ENCODE data around the gene SEC14L2. TPM values are rescaled to one million over a fixed set of nuclear protein-coding genes. Genes with fewer than 3 reads are reported as not detected.

The SEC14L2 gene
- total and polyA plus RNA-seq, 2 of the 8 experiments (the other 6 are each of a cell fraction or from before 2014, with no cell fraction given) = 2.8 to 3.2 TPM

DNA sequence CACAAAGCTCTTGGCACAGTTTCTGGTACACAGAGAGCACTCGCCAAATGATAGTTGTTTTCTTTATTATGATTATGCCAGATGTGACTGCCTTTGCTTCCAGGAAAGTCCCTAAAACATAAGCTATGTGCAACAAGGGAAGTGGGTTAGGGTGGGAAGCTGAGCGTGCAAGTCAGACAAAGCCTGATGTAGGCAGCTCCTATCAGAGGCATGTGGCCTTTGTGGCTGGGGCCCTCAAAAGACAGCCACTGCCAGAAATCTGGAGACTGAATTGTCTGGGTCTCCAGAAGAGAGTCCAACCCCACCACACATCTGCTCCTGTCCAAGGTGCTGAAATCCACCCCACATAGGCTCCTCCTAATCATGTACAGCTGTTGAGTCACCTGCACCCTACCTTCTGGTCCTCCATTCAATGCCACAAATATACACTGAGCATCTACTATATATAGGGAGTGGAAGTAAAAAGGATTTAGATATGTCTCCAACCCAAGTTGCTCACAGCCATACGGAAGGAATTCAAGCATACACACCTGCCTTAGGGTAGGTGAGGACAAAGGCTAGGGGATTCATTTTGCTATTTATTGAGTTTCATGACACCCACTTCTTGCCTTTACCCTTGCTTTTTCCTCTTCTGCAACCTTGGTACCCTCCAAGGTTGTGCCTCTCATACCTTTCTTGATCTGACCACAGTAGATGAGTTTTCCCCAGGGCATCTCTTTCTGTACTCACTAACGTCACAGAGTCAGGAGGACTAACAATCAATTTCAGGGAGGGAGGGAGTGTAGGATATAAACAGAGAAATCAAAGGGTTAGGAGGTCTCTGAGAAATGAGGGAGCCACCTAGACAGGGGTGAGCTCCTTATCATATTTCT lies 62.6 kb downstream of the SEC14L2 start:
- no peak overlapping the region for H3K4me2 ChIP-seq (ENCODE audit: insufficient read depth in 1 of 2, low read depth in 2 of 2, low read length in 2 of 2)
- no peak overlapping the region for H2BK5ac ChIP-seq (ENCODE audit: low read depth, low read length)
- H3K27ac ChIP-seq (ENCODE audit: low read depth, low read length) = no peak overlapping the region
- 84% methylated on average over 4 of the region's 4 CpGs; no CpG with 5 or more reads in 1 of the 2 experiments for WGBS, 2 experiments (ENCODE audit: extremely low coverage in 1 of 2, insufficient coverage in 1 of 2, insufficient read length in 1 of 2, insufficient replicate concordance in 2 of 2, low coverage in 1 of 2, low lambda C conversion rate in 2 of 2, missing lambda C conversion rate in 1 of 2)
- no peak overlapping the region for H2BK120ac ChIP-seq (replicated peaks; ENCODE audit: low read depth, low read length)
- H3K4ac ChIP-seq (replicated peaks; ENCODE audit: insufficient read length, low read depth, low read length) = no peak overlapping the region
- H3K9me3 ChIP-seq (ENCODE audit: insufficient read depth in 2 of 2, low read depth in 1 of 2, low read length in 1 of 2) = no peaks in the 10 kb centered on the region
- no peak overlapping the region for H2BK15ac ChIP-seq (ENCODE audit: low read length)
- no peaks in the 10 kb centered on the region for H3K79me2 ChIP-seq (ENCODE audit: control insufficient read depth in 1 of 2, insufficient read depth in 2 of 2, low read length in 2 of 2)
- H3K36me3 ChIP-seq (ENCODE audit: control insufficient read depth in 2 of 4, insufficient read depth in 4 of 4, low read length in 3 of 4) = no peaks in the 10 kb centered on the region
- H3K56ac ChIP-seq (replicated peaks; ENCODE audit: insufficient read length, low read depth, low read length) = no peak overlapping the region
- no peak overlapping the region for H3K9ac ChIP-seq (replicated peaks in 1 of 4; ENCODE audit: extremely low read depth in 1 of 4, low read depth in 3 of 4, low read length in 3 of 4)
- no peaks in the 10 kb centered on the region for H3K23me2 ChIP-seq (ENCODE audit: low read depth, low read length)
- no peaks in the 10 kb centered on the region for H3K4me1 ChIP-seq (replicated peaks in 1 of 4; ENCODE audit: control insufficient read depth in 3 of 4, insufficient read depth in 4 of 4, low read length in 3 of 4)
- no peak overlapping the region for H4K91ac ChIP-seq (replicated peaks; ENCODE audit: insufficient read length, low read length)
- no peaks in the 10 kb centered on the region for H3K79me1 ChIP-seq (ENCODE audit: low read depth, low read length)
- FAIRE-seq = no peak
- TF ChIP-seq SIN3A (conservative IDR thresholded peaks at IDR 0.05 in 1 of 2, IDR thresholded peaks at IDR 0.05 in 1 of 2; ENCODE audit: low read depth in 1 of 2, low read length in 2 of 2) = 0 out of 4 replicates have a peak, but pooled peaks of 1 of the 2 experiments have one; percentile 23
- no peak for TF ChIP-seq RAD21 (IDR thresholded peaks at IDR 0.05 in 1 of 2, conservative IDR thresholded peaks at IDR 0.05 in 1 of 2; ENCODE audit: low read depth in 2 of 2, low read length in 2 of 2)
- no peaks in the 10 kb centered on the region for H3K27me3 ChIP-seq (replicated peaks in 1 of 4; ENCODE audit: control insufficient read depth in 3 of 4, extremely low read depth in 1 of 4, insufficient read depth in 3 of 4, low read length in 3 of 4)
- H2BK12ac ChIP-seq (ENCODE audit: low read depth, low read length) = no peak overlapping the region
- H2AFZ ChIP-seq (ENCODE audit: low read length) = no peak overlapping the region
- H4K20me1 ChIP-seq (replicated peaks in 1 of 2; ENCODE audit: control insufficient read depth in 1 of 2, insufficient read depth in 2 of 2, low read length in 2 of 2) = no peaks in the 10 kb centered on the region
- no peak overlapping the region for H2AK5ac ChIP-seq (ENCODE audit: low read depth, low read length)
- no peak overlapping the region for H2BK20ac ChIP-seq (ENCODE audit: low read length)
- H3K14ac ChIP-seq (ENCODE audit: insufficient read length) = no peak overlapping the region
- ChIA-PET POLR2A (ENCODE audit: partially characterized antibody) (interaction anchor here (0.9 to 1.9 kb wide), 3 partner anchors 26 to 741 kb away, joined by 3 to 4 read pairs (median 3); partner anchors contain the start of gene SEC14L6), CTCF (ENCODE audit: partially characterized antibody) (interaction anchor here (0.5 to 5.8 kb wide), 7 partner anchors 14 to 147 kb away, joined by 3 to 56 read pairs (median 5); partner anchors contain the start of gene TCN2)
- H4K8ac ChIP-seq (ENCODE audit: extremely low read depth, insufficient read depth, low read length) = no peak overlapping the region
- no peak overlapping the region for H3K18ac ChIP-seq (ENCODE audit: extremely low read depth, low read length)
- DNase-seq (ENCODE audit: low read depth in 1 of 2, low spot score in 2 of 2) = peak in 1 of 2 experiments; percentile 52
- H3K4me3 ChIP-seq (ENCODE audit: extremely low read depth in 1 of 4, insufficient read depth in 2 of 4, low read depth in 3 of 4, low read length in 4 of 4) = no peak overlapping the region
- H3K23ac ChIP-seq (ENCODE audit: insufficient read length) = no peak overlapping the region
- H4K5ac ChIP-seq (ENCODE audit: insufficient read length, low read depth, low read length) = no peak overlapping the region
